Measurements from ENCODE around the gene SRL. TPM values are rescaled to one million over a fixed set of nuclear protein-coding genes. Genes with fewer than 3 reads are reported as not detected.
"Not testable (repeated sequence)": the region's sequence is repeated elsewhere in the genome, so short reads cannot be mapped to it uniquely, and the experiment has no call there.

The SRL gene
- total RNA-seq, 1 experiment from 2014 or later = not detected

DNA sequence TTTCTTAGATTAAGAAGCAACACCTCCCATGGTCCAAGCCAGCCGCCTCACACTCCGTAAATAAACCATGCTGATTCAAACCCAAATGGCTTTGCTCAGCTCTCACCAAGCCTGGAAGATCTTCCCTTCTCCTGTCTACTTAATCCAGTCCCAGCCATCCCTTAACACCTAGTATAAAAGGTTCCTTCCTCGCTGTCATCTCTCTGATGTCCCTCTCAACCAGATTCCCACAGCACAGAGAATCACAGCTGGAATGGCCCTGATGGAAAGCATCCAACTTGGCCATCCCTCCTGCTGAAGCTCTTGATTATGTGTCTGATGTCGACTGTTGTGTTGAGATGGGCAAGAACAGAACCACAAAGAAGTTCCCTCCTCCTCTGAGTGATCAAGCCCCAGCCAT is 75.1 kb downstream of the SRL start:
- no peak for DNase-seq (ENCODE audit: low read depth)

DNA sequence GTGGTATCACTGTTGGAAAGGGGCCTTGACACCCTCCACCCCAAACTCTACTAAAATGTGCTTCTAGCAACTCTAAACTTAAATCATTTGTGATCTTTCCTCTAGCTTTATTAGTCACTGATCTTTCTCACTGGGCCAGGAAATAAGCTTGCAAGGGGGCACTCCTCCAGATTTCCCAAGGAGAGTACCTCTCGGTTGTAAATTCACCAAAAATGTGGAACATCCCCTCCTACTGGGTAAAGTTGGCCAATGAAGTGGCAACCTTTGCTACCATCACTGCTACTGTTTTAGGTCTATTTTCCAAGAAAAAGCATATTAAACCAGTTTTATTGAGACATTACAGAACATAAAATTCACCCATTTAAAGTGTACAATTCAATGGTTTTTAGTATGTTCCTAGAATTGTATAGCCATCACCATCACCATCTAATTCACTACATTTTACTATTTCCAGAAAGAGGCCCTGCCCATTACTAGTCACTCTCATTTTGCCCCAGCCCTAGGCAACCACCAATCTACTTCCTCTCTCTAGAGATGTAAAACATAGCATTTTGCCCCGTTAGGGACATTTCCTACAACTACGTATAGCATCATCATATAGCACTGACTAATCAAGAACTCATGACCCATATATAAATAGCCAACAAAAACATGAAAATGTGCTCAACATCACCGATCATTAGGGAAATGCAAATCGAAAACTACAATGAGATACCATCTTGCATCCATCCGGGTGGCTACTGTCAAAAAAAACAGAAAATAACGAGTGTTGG is 81.0 kb downstream of the SRL start:
- peak; percentile 26 for DNase-seq (ENCODE audit: low read depth)

DNA sequence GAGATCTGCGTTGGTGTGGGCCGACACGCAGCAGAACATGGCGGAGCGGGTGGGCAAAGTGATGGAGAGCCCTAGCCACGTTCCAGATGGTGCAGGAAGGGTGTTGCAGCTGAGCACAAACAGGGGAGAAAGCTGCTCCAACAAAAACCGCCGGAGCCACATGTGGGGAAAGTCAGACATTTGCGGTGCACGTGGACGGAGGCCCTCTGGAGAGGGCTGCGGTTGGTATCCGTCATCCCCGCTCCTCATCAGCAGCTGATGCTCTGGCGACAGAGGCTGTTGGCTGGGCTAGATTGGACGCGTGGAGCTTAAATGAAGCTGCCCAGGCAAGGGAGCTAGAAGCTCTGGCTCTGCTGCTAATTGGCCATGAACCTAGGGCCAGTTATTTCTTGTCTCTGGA is 82.2 kb downstream of the SRL start:
- no peak for DNase-seq (ENCODE audit: low read depth)

DNA sequence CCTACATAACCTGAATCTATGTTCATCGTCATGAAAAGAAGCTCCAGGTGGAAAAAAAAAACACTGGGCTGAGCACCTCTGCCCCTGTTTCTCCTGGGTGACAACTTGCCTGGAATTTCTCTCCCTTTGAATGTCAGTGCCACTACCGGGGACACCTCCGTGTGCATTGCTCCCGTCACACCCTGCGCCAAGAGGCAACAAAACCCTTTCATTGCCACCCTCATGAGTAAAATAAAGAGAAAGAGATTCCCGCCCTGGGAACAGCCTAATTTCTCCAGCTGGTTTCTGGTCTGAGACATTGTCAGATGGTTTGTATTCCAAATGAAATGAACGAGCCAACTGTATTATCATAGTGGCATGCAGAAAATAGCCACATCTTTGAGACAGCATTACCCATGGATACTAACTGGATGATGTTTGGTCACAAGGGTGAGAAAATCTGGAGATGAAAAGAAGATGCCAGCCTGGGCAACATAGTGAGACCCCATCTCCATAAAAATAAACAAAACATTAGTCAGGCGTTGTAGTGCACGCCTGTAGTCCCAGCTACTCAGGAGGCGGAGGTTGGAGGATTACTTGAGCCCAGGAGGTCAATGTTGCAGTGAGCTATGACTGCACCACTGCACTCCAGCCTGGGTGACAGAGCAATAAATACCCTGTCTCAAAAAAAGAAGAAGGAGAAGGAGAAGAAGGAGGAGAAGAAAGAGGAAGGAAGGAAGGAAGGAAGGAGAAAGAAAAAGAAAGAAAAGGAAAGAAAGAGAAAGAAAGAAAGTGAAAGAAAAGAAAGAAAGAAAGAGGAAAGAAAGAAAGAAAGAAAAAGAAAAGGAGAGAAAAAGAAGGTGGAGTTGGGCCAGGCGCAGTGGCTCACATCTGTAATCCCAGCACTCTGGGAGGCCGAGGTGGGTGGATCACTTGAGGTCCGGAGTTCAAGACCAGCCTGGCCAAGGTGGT is 83.5 kb downstream of the SRL start:
- DNase-seq (ENCODE audit: low read depth) = no peak

DNA sequence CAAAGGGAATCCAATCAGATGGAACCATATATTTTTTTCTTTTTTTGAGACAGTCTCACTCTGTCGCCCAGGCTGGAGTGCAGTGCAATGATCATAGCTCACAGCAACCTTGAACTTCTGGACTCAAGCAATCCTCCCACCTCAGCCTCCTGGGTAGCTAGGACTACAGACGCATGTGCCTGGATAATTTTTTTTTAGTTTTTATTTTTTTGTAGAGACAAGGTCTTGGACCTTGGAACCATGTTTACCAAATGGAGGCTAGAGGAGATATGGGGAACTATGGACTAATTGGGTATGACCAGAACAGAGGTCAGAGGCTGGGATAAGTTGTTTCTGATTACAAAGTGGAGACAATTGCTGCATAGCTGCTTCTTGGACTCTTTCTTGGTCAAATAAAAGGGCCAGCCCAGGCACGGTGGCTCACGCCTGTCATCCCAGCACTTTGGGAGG is 84.5 kb downstream of the SRL start:
- no peak for DNase-seq (ENCODE audit: low read depth)

DNA sequence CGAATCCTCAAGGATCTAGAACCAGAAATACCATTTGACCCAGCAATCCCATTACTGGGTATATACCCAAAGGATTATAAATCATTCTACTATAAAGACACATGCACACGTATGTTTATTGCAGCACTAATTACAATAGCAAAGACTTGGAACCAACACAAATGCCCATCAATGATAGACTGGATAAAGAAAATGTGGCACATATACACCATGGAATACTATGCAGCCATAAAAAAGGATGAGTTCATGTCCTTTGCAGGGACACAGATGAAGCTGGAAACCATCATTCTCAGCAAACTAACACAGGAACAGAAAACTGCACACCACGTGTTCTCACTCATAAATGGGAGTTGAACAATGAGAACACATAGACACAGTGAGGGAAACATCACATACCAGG is 85.4 kb downstream of the SRL start:
- not testable (repeated sequence) for DNase-seq (ENCODE audit: low read depth)

DNA sequence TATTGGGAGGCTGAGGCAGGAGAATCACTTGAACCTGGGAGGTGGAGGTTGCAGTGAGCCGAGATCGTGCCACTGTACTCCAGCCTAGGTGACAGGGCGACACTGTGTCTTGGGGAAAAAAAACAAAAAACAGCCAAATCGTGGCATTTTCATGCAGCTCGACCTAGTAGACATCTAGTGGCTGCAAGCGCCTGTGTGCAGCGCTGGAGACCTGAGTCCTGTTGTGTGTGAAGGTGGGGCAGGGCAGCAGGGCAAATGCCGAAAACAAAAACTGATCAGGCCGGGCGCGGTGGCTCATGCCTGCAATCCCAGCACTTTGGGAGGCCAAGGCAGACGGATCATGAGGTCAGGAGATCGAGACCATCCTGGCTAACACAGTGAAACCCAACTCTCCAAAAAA is 88.5 kb downstream of the SRL start:
- not testable (repeated sequence) for DNase-seq (ENCODE audit: low read depth)

DNA sequence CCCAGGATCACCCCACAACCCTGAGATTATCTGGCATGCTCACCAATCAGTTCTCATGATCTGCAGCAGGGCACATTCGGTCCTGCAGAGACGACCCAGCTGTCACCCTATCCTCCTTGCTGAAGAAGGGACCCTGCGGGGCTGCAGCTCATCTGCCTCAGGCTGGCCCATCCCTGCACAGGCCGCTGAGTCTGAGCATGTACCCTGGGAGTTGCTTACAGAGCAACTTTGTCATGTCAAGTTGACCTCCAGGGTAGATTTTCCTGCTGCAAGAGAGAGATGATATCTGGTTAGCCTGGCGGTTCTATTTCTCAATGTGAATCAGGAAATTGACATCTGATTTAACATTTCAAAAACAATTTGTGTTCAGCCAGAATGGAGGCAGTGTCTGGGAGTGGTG is 89.6 kb downstream of the SRL start:
- DNase-seq (ENCODE audit: low read depth) = no peak

DNA sequence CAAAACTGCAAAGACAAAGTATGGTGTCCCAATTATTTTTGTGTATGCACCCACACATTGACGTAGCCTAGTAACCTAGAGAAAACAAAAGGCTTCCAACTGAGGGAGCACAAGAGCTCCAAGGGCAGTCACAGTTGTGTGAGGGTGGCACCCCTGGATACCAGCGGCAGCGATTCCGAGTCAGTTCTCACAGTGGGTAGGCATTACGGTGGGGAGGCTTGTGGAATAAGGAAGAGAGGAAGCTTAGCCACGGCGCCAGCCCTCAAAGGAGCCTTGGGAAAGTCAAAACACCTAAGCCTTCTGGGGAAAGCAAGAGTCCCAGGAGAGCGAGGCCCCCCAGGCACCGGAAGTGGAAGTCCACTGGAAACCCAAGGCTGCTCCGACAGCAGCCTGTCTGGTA is 94.6 kb downstream of the SRL start:
- DNase-seq (ENCODE audit: low read depth) = no peak

DNA sequence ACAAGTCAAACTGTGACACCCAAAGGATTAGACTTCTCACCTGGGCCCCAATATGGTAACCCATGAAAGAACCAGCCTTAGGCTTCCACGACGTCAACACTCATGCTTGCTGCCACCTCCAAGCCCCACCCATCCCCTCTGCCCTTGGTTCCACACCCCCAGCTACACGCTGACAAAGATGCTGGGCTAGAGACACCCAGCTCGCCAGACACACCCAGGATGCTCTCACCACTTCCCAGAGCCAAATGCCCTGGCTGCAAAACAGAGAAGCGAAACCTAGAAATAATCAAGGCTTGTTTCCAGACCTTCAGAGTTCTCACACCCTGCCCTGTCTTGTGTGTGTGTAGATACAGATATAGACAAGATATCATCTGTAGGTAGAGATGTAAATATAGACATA is 99.6 kb downstream of the SRL start:
- no peak for DNase-seq (ENCODE audit: low read depth)

DNA sequence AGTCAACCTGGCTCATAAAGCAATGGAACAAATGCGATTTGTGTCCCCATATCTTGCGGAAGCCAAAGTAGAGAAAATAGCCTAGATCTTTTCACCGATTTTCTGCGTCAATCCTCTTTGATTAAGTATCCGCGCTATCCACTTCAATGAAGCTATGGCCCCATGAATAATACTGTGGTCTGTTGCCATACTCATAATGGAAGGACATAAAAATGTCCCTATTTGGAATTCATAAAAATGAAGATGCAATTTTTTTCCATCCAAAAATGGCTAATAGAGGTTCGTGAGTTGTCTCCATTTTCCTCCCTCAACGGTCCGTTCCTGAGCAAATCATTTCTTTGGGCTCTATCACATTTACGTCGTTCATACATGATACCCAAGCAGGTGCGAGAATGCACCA is 100.3 kb downstream of the SRL start:
- no peak for DNase-seq (ENCODE audit: low read depth)

DNA sequence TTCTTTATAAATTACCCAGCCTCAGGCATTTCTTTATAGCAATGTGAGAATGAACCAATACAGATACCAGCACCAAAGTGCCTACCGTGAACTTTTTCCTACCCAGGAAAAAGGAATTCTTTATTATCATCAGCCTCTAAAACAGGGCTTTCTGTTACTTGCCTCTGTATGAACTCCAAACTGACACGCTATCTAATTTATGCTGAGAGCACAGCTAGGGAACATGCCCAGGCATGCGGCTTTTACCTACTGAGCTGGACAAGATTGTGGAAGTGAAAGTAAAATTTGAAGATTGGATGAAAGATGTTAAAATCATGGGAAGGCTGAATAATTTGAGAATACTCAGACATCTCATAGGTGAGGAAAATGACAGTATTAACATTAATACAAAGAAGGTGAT is 101.2 kb downstream of the SRL start:
- DNase-seq (ENCODE audit: low read depth) = no peak

DNA sequence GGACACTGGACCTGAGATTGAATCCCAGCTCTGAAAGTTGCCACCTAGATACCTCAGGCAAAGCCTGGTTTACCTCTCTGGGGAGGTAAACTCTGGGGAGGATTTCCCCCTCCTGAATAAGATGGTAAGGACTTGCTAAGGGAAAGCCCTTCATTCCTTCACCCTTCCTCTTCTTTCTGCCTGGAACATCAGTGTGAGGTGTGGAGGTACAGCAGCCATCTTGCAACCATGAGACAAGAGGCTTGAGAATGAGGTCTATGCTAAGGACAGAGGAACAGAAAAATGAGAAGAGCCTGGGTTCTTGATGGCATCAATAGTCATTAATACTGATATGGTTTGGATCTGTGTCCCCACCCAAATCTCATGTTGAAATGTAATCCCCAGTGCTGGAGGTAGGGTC is 101.9 kb downstream of the SRL start:
- DNase-seq (ENCODE audit: low read depth) = no peak

Other genes with a start within 250 kb of the SRL start
- 2.7 and 5.5 TPM in 2 replicates for gene ADCY9, start 125.6 kb downstream of the SRL start, total RNA-seq (2014; rRNA removed; shearing (Covaris generic))
- gene TFAP4, start 30.9 kb upstream of the SRL start, total RNA-seq (2014; rRNA removed; shearing (Covaris generic)) = 13.4 and 14.1 TPM in 2 replicates
- 0.36 and 0.46 TPM in 2 replicates for gene GLIS2, start 74.0 kb upstream of the SRL start, total RNA-seq (2014; rRNA removed; shearing (Covaris generic))
- gene PAM16, start 109.2 kb upstream of the SRL start, total RNA-seq (2014; rRNA removed; shearing (Covaris generic)) = 34.1 and 71.8 TPM in 2 replicates
- gene VASN, start 129.8 kb upstream of the SRL start, total RNA-seq (2014; rRNA removed; shearing (Covaris generic)) = 22.1 and 25.1 TPM in 2 replicates
- gene CORO7, start 174.5 kb upstream of the SRL start, total RNA-seq (2014; rRNA removed; shearing (Covaris generic)) = 7.0 and 11.3 TPM in 2 replicates
- 54.8 and 73.9 TPM in 2 replicates for gene DNAJA3, start 183.8 kb upstream of the SRL start, total RNA-seq (2014; rRNA removed; shearing (Covaris generic))
- gene NMRAL1, start 232.5 kb upstream of the SRL start, total RNA-seq (2014; rRNA removed; shearing (Covaris generic)) = 26.5 and 53.5 TPM in 2 replicates
- 38.6 and 41.3 TPM in 2 replicates for gene HMOX2, start 234.3 kb upstream of the SRL start, total RNA-seq (2014; rRNA removed; shearing (Covaris generic))

All from Daoy (cell line).